Activated CD4-positive, alpha-beta memory T cell treated with anti-CD3 and anti-CD28 coated beads, Interleukin-2, amount 10 ng/mL, durations not matched to agents 7 days and 5 days (primary cell): ENCODE data around the gene SERTAD1. TPM values are rescaled to one million over a fixed set of nuclear protein-coding genes. Genes with fewer than 3 reads are reported as not detected.

Experiments
- CTCF ChIA-PET: fragments of 350-600 bp; sonication (Branson Sonifier 250); formaldehyde crosslinking; loops from one replicate; lab custom pipeline; 2021; ENCODE audit warnings: antibody characterized with exemption, inconsistent platforms; lab: Charles Lee
- POLR2A ChIA-PET: fragments of 350-600 bp; sonication (Branson Sonifier 250); formaldehyde crosslinking; loops from one replicate; lab custom pipeline; 2021; ENCODE audit warnings: antibody characterized with exemption; lab: Charles Lee
- DNase-seq: peaks from one replicate; pipeline ENCODE4 v3.0.0-alpha.2; 2020
- H3K27ac Mint-ChIP-seq: one replicate; pipeline ENCODE4 v1.8.0; 2021; ENCODE audit warnings: mild to moderate bottlenecking, mixed read lengths
- H3K27me3 Mint-ChIP-seq: one replicate; pipeline ENCODE4 v1.8.0; 2021; ENCODE audit warnings: mixed read lengths
- H3K36me3 Mint-ChIP-seq: one replicate; pipeline ENCODE4 v1.8.0; 2021; ENCODE audit warnings: low read depth, mixed read lengths
- H3K4me1 Mint-ChIP-seq: one replicate; pipeline ENCODE4 v1.8.0; 2021; ENCODE audit warnings: mixed read lengths
- H3K4me3 Mint-ChIP-seq: one replicate; pipeline ENCODE4 v1.8.0; 2021; ENCODE audit warnings: mild to moderate bottlenecking, mixed read lengths
- H3K9me3 Mint-ChIP-seq: one replicate; pipeline ENCODE4 v1.8.0; 2021; ENCODE audit warnings: mixed read lengths
- total RNA-seq, 2 experiments: library from RNA; stranded (reverse); gene quantifications; one replicate each; pipeline ENCODE4 v1.2.3, GENCODE V29; 2021

SERTAD1 gene
- total RNA-seq, 2 experiments from 2014 or later = 10.6 to 10.7 TPM

- H3K9me3 Mint-ChIP-seq = no peaks in the 10 kb centered on the region
- no peaks in the 10 kb centered on the region for H3K27me3 Mint-ChIP-seq
- ChIA-PET POLR2A (interaction anchor here (1.8 kb wide), 1 partner anchor 10 kb away, joined by 5 read pairs; no protein-coding TSS in a partner anchor), CTCF (no interaction called here)
- H3K4me1 Mint-ChIP-seq = peaks cover 8% of the 10 kb centered on the region
- H3K36me3 Mint-ChIP-seq = no peaks in the 10 kb centered on the region
- no peak overlapping the region for H3K4me3 Mint-ChIP-seq
- H3K27ac Mint-ChIP-seq = no peak overlapping the region
- no peak for DNase-seq
Observed at GRCh38 chr19:40393894-40394815, 31.6 kb downstream of the SERTAD1 start.

- no peak for DNase-seq
- no peak overlapping the region for H3K4me3 Mint-ChIP-seq
- POLR2A ChIA-PET = interaction anchor here (0.6 kb wide), 1 partner anchor 129 kb away, joined by 4 read pairs; no protein-coding TSS in a partner anchor
- no peaks in the 10 kb centered on the region for H3K36me3 Mint-ChIP-seq
- no peaks in the 10 kb centered on the region for H3K27me3 Mint-ChIP-seq
- H3K9me3 Mint-ChIP-seq = no peaks in the 10 kb centered on the region
- CTCF ChIA-PET = no interaction called here
- H3K27ac Mint-ChIP-seq = no peak overlapping the region
- H3K4me1 Mint-ChIP-seq = no peaks in the 10 kb centered on the region
Observed at GRCh38 chr19:40392894-40393517, 32.8 kb downstream of the SERTAD1 start.

GRCh38 chr19:40392123-40392522, 33.7 kb downstream of the SERTAD1 start:
- POLR2A ChIA-PET = no interaction called here
- CTCF ChIA-PET = no interaction called here
- no peaks in the 10 kb centered on the region for H3K27me3 Mint-ChIP-seq
- no peaks in the 10 kb centered on the region for H3K4me1 Mint-ChIP-seq
- no peaks in the 10 kb centered on the region for H3K9me3 Mint-ChIP-seq
- no peak for DNase-seq
- no peaks in the 10 kb centered on the region for H3K36me3 Mint-ChIP-seq
- H3K27ac Mint-ChIP-seq = no peak overlapping the region
- no peak overlapping the region for H3K4me3 Mint-ChIP-seq

- CTCF ChIA-PET = no interaction called here
Observed at GRCh38 chr19:40390084-40390742, 35.6 kb downstream of the SERTAD1 start, which contains the start of gene HIPK4. Gene HIPK4, minus strand, starts transcription at chr19:40390181. Its CDS starts 279 bp downstream, at chr19:40389902.

GRCh38 chr19:40389404-40390083, 36.2 kb downstream of the SERTAD1 start:
- H3K27me3 Mint-ChIP-seq = peaks cover 6% of the 10 kb centered on the region
- no peak for DNase-seq
- peaks cover 2% of the 10 kb centered on the region for H3K4me1 Mint-ChIP-seq
- no peak overlapping the region for H3K4me3 Mint-ChIP-seq
- no peak overlapping the region for H3K27ac Mint-ChIP-seq
- CTCF ChIA-PET = no interaction called here
- H3K36me3 Mint-ChIP-seq = no peaks in the 10 kb centered on the region
- H3K9me3 Mint-ChIP-seq = no peaks in the 10 kb centered on the region
- POLR2A ChIA-PET = no interaction called here

More at GRCh38 chr19:40390084-40390742, 35.6 kb downstream of the SERTAD1 start, which contains the start of gene HIPK4:
- DNase-seq = no peak
- Mint-ChIP-seq H3K9me3 (no peaks in the 10 kb centered on the region), H3K27me3 (peaks cover 2% of the 10 kb centered on the region), H3K36me3 (no peaks in the 10 kb centered on the region), H3K4me3 (no peak within 1 kb of the TSS), H3K27ac (no peak within 1 kb of the TSS), H3K4me1 (peaks cover 2% of the 10 kb centered on the region)
- POLR2A ChIA-PET = no interaction called here

GRCh38 chr19:40388481-40388880, 37.3 kb downstream of the SERTAD1 start:
- CTCF ChIA-PET = no interaction called here
- no peak overlapping the region for H3K4me3 Mint-ChIP-seq
- DNase-seq = no peak
- POLR2A ChIA-PET = no interaction called here
- H3K9me3 Mint-ChIP-seq = no peaks in the 10 kb centered on the region
- no peaks in the 10 kb centered on the region for H3K36me3 Mint-ChIP-seq
- peaks cover 2% of the 10 kb centered on the region for H3K4me1 Mint-ChIP-seq
- no peak overlapping the region for H3K27ac Mint-ChIP-seq
- H3K27me3 Mint-ChIP-seq = peaks cover 6% of the 10 kb centered on the region

GRCh38 chr19:40387155-40387554, 38.6 kb downstream of the SERTAD1 start:
- H3K4me1 Mint-ChIP-seq = peaks cover 2% of the 10 kb centered on the region
- no peak overlapping the region for H3K4me3 Mint-ChIP-seq
- DNase-seq = no peak
- ChIA-PET POLR2A (no interaction called here), CTCF (no interaction called here)
- peaks cover 6% of the 10 kb centered on the region for H3K27me3 Mint-ChIP-seq
- H3K36me3 Mint-ChIP-seq = no peaks in the 10 kb centered on the region
- H3K9me3 Mint-ChIP-seq = no peaks in the 10 kb centered on the region
- no peak overlapping the region for H3K27ac Mint-ChIP-seq

GRCh38 chr19:40383668-40384248, 42.0 kb downstream of the SERTAD1 start:
- Mint-ChIP-seq H3K27me3 (peaks cover 6% of the 10 kb centered on the region), H3K4me3 (no peak overlapping the region), H3K36me3 (no peaks in the 10 kb centered on the region), H3K27ac (no peak overlapping the region), H3K9me3 (no peaks in the 10 kb centered on the region), H3K4me1 (peaks cover 2% of the 10 kb centered on the region)
- CTCF ChIA-PET = no interaction called here
- POLR2A ChIA-PET = interaction anchor here (1.2 kb wide), 1 partner anchor 37 kb away, joined by 3 read pairs; no protein-coding TSS in a partner anchor
- DNase-seq = no peak

GRCh38 chr19:40381321-40381720, 44.5 kb downstream of the SERTAD1 start:
- Mint-ChIP-seq H3K9me3 (no peaks in the 10 kb centered on the region), H3K27ac (no peak overlapping the region), H3K27me3 (peaks cover 6% of the 10 kb centered on the region), H3K4me1 (peaks cover 2% of the 10 kb centered on the region), H3K4me3 (no peak overlapping the region), H3K36me3 (no peaks in the 10 kb centered on the region)
- no peak for DNase-seq
- ChIA-PET CTCF (interaction anchor here (2.7 kb wide), 1 partner anchor 76 kb away, joined by 10 read pairs; no protein-coding TSS in a partner anchor), POLR2A (interaction anchor here (1.0 to 1.4 kb wide), 2 partner anchors 10 to 16 kb away, joined by 3 read pairs; no protein-coding TSS in a partner anchor)

- H3K27ac Mint-ChIP-seq = no peak overlapping the region
- no peaks in the 10 kb centered on the region for H3K9me3 Mint-ChIP-seq
- POLR2A ChIA-PET = interaction anchor here (1.4 kb wide), 1 partner anchor 17 kb away, joined by 3 read pairs; no protein-coding TSS in a partner anchor
Observed at GRCh38 chr19:40380199-40381037, 45.4 kb downstream of the SERTAD1 start.

GRCh38 chr19:40379446-40380198, 46.2 kb downstream of the SERTAD1 start:
- H3K36me3 Mint-ChIP-seq = no peaks in the 10 kb centered on the region
- no peaks in the 10 kb centered on the region for H3K9me3 Mint-ChIP-seq
- DNase-seq = no peak
- H3K27ac Mint-ChIP-seq = no peak overlapping the region
- H3K4me1 Mint-ChIP-seq = peaks cover 5% of the 10 kb centered on the region
- no peaks in the 10 kb centered on the region for H3K27me3 Mint-ChIP-seq
- H3K4me3 Mint-ChIP-seq = no peak overlapping the region
- POLR2A ChIA-PET = no interaction called here
- CTCF ChIA-PET = interaction anchor here (0.6 to 2.7 kb wide), 2 partner anchors 75 to 169 kb away, joined by 4 to 10 read pairs; no protein-coding TSS in a partner anchor

More at GRCh38 chr19:40380199-40381037, 45.4 kb downstream of the SERTAD1 start:
- Mint-ChIP-seq H3K27me3 (peaks cover 6% of the 10 kb centered on the region), H3K4me3 (no peak overlapping the region), H3K4me1 (peaks cover 2% of the 10 kb centered on the region), H3K36me3 (no peaks in the 10 kb centered on the region)
- DNase-seq = no peak
- CTCF ChIA-PET = interaction anchor here (2.7 kb wide), 1 partner anchor 75 kb away, joined by 10 read pairs; no protein-coding TSS in a partner anchor
